GM18907 (cell line): ENCODE results near the gene MAN1A1.
A peak's percentile ranks its signal among the peaks of the same experiment; 100 is the strongest.

Source experiments
- ATAC-seq: cut with Tn5 transposase; IDR thresholded peaks from one replicate; pipeline ENCODE4 v1.9.1; 2021; ENCODE audit warnings: mild to moderate bottlenecking, moderate library complexity; ENCODE audit not compliant: unreplicated experiment

MAN1A1 gene

GRCh38 chr6:119346936-119347335 is 2.6 kb downstream of the MAN1A1 start:
- no peak for ATAC-seq

- ATAC-seq, result no peak
Observed at GRCh38 chr6:119346450-119346849, 3.1 kb downstream of the MAN1A1 start.

GRCh38 chr6:119345114-119345513 is 4.4 kb downstream of the MAN1A1 start:
- ATAC-seq, result no peak

GRCh38 chr6:119344306-119344705 is 5.3 kb downstream of the MAN1A1 start:
- no peak for ATAC-seq

- no peak for ATAC-seq
Observed at GRCh38 chr6:119343573-119344146, 5.9 kb downstream of the MAN1A1 start.

GRCh38 chr6:119343167-119343566 is 6.4 kb downstream of the MAN1A1 start:
- no peak for ATAC-seq

- no peak for ATAC-seq
Observed at GRCh38 chr6:119342430-119342829, 7.1 kb downstream of the MAN1A1 start.

GRCh38 chr6:119340796-119341487 is 8.6 kb downstream of the MAN1A1 start:
- ATAC-seq, result no peak

GRCh38 chr6:119339941-119340456 is 9.6 kb downstream of the MAN1A1 start:
- ATAC-seq, result no peak

GRCh38 chr6:119337762-119338161 is 11.8 kb downstream of the MAN1A1 start:
- no peak for ATAC-seq

- ATAC-seq, result no peak
Observed at GRCh38 chr6:119337252-119337651, 12.3 kb downstream of the MAN1A1 start.

GRCh38 chr6:119334535-119335264 is 14.9 kb downstream of the MAN1A1 start:
- ATAC-seq, result no peak

GRCh38 chr6:119333707-119334295 is 15.8 kb downstream of the MAN1A1 start:
- peak; percentile 52 for ATAC-seq

GRCh38 chr6:119333063-119333609 is 16.4 kb downstream of the MAN1A1 start:
- ATAC-seq, result no peak

GRCh38 chr6:119331663-119332286 is 17.8 kb downstream of the MAN1A1 start:
- ATAC-seq, result no peak

- ATAC-seq, result no peak
Observed at GRCh38 chr6:119330520-119331113, 18.9 kb downstream of the MAN1A1 start.

GRCh38 chr6:119329794-119330180 is 19.8 kb downstream of the MAN1A1 start:
- no peak for ATAC-seq

GRCh38 chr6:119328892-119329793 is 20.4 kb downstream of the MAN1A1 start:
- no peak for ATAC-seq

- no peak for ATAC-seq
Observed at GRCh38 chr6:119328254-119328653, 21.3 kb downstream of the MAN1A1 start.
